ENCODE measurements around the gene ALKBH4.
"Not testable (repeated sequence)": the region's sequence is repeated elsewhere in the genome, so short reads cannot be mapped to it uniquely, and the experiment has no call there.

DNA sequence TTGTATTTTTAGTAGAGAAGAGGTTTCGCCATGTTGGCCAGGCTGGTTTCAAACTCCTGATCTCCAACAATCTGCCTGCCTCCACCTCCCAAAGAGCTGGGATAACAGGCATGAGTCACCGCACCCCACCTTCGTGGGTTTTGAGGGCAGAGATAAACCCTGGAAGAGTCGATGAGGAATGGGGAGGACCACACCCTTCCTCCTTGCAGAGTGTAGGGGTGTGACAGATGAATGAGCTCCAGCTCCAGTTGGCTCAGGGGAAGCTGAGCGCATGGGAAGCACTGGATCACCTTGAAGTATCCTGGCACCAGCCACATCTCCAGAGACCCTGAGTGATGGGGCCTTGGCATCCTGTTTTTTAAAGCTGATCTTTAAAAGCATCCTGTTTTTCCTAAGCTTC, 19.7 kb upstream of the ALKBH4 start:
- TF ChIP-seq POLR2A, SPI1, POLR2AphosphoS5, TAF1, POU2F2 (IDR thresholded peaks at IDR 0.05; ENCODE audit: low read depth, low read length): not testable (repeated sequence)
